Fibroblast of mammary gland (primary cell): ENCODE measurements around the gene KRT28.
"Not testable (repeated sequence)": the region's sequence is repeated elsewhere in the genome, so short reads cannot be mapped to it uniquely, and the experiment has no call there.

Experiments used
- DNase-seq: peaks from one replicate; pipeline ENCODE4 v3.0.0-alpha.2; 2010; ENCODE audit warnings: low read depth
- H3K4me3 ChIP-seq: 2 replicates; pipeline ENCODE4 v1.5.1; 2011; ENCODE audit warnings: low read depth, mild to moderate bottlenecking, low read length, moderate library complexity; ENCODE audit not compliant: control insufficient read depth
- TF ChIP-seq, protein P1 (sequence below): conservative IDR thresholded peaks from 2 replicates; pipeline ENCODE4 v1.5.1; 2011; ENCODE audit warnings: low read depth, low read length, inconsistent platforms; ENCODE audit not compliant: control insufficient read depth, insufficient read depth

Gene KRT28

GRCh38 chr17:40819528-40820125 is 19.9 kb upstream of the KRT28 start:
- TF ChIP-seq, protein P1, sequence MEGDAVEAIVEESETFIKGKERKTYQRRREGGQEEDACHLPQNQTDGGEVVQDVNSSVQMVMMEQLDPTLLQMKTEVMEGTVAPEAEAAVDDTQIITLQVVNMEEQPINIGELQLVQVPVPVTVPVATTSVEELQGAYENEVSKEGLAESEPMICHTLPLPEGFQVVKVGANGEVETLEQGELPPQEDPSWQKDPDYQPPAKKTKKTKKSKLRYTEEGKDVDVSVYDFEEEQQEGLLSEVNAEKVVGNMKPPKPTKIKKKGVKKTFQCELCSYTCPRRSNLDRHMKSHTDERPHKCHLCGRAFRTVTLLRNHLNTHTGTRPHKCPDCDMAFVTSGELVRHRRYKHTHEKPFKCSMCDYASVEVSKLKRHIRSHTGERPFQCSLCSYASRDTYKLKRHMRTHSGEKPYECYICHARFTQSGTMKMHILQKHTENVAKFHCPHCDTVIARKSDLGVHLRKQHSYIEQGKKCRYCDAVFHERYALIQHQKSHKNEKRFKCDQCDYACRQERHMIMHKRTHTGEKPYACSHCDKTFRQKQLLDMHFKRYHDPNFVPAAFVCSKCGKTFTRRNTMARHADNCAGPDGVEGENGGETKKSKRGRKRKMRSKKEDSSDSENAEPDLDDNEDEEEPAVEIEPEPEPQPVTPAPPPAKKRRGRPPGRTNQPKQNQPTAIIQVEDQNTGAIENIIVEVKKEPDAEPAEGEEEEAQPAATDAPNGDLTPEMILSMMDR: no peak
- H3K4me3 ChIP-seq: peak overlapping the region; percentile 74
- DNase-seq: peak; percentile 42

- peak overlapping the region; percentile 86 for H3K4me3 ChIP-seq
- DNase-seq: peak; percentile 67
- TF ChIP-seq, protein P1: no peak
These were observed 19.2 kb upstream of the KRT28 start for GRCh38 chr17:40818733-40819527.

DNA sequence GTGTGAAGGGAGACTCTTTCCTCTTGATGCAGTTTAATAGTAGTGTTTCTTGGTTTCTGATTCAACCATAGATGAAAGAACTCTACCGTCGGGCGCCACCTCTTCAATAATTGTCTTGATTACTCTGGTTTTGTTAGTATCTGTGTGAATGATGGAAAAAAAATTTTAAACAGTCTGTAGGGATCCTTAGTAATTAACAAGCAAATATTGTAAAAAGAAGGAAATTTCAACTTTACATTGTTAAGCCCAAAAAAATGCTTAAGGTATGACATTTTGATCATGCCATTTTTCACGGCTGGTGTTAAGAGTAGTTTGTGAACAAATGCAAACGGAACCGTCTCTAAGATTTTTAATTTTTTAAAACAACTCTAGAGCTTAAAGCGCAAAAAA is 18.6 kb upstream of the KRT28 start:
- H3K4me3 ChIP-seq: peak overlapping the region; percentile 86
- TF ChIP-seq, protein P1: no peak
- DNase-seq: no peak

DNA sequence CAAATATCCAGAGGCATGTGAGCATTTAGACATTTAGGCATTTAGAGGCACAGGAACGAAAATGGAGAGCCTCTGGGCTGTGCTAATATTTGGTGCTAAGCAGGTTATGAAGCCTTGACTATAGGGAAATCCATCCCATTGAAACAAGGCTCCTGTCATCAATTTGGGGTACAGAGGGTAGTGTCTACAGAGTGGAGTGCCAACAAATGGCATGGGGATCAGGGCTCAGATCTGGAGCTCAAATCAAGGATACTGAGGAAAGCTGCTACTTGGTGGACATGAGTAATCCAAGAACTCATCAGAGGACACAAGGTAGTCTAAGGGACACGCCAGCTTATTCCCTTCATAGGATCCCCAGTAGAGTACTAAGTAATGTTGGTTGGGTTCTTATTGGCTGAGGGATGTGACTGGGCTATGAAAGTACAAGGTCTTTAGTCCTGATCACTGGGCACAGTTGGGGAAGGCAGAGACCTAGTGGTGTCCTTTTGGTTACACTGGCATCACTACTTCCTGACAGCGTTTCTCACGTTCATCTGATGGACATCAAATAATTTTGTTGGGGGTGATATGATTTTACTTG is 17.4 kb upstream of the KRT28 start:
- H3K4me3 ChIP-seq: no peak overlapping the region
- TF ChIP-seq, protein P1: no peak
- no peak for DNase-seq

- no peak for DNase-seq
- TF ChIP-seq, protein P1: no peak
- H3K4me3 ChIP-seq: no peak overlapping the region
These were observed 16.8 kb upstream of the KRT28 start for GRCh38 chr17:40816569-40816968.

DNA sequence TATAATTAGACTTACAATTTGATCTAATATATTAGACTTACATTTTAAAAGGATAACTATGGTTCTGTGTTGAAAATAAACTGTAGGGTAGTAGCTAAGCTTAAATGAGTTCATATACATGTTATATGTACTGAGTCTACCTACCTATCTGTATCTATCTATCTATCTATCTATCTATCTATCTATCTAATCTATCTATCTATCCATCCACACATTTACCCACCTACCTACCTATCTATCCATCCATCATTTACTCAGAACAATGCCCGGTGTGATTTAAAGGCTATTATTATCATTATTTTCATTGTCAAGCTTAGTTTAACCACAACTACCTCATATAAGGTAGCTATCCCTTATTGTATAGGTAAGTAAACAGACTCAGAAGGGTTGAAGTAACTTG is 15.6 kb upstream of the KRT28 start:
- H3K4me3 ChIP-seq: no peak overlapping the region
- no peak for DNase-seq
- TF ChIP-seq, protein P1: no peak

DNA sequence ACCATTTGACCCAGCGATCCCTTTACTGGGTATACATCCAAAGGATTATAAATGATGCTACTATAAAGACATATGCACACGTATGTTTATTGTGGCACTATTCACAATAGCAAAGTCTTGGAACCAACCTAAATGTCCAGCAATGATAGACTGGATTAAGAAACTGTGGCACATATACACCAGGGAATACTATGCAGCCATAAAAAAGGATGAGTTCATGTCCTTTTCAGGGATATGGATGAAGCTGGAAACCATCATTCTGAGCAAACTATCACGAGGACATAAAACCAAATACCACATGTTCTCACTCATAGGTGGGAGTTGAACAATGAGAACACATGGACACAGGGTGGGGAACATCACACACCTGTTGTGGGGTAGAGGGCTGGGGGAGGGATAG is 14.9 kb upstream of the KRT28 start:
- DNase-seq, H3K4me3 ChIP-seq: not testable (repeated sequence)
